GM19035 (cell line): ENCODE data around the gene MLX.
"Not testable (repeated sequence)": the region's sequence is repeated elsewhere in the genome, so short reads cannot be mapped to it uniquely, and the experiment has no call there.

Experiments used
- ATAC-seq: cut with Tn5 transposase; IDR thresholded peaks from one replicate; pipeline ENCODE4 v1.9.1; 2021; ENCODE audit not compliant: unreplicated experiment

Gene MLX

GRCh38 chr17:42536048-42536371 is 30.9 kb upstream of the MLX start, which contains the start of gene NAGLU:
Gene NAGLU, plus strand, starts transcription at chr17:42536241. Its CDS starts 32 bp downstream, at chr17:42536273.
- ATAC-seq, result peak; percentile 84

GRCh38 chr17:42536372-42537155 is 30.3 kb upstream of the MLX start:
- peak; percentile 60 for ATAC-seq

GRCh38 chr17:42537156-42537805 is 29.6 kb upstream of the MLX start:
- ATAC-seq, result no peak

- ATAC-seq, result no peak
Observed at GRCh38 chr17:42537826-42538451, 29.0 kb upstream of the MLX start.

GRCh38 chr17:42538482-42538881 is 28.4 kb upstream of the MLX start:
- ATAC-seq, result no peak

- ATAC-seq, result not testable (repeated sequence)
Observed at GRCh38 chr17:42540558-42540957, 26.3 kb upstream of the MLX start.

GRCh38 chr17:42541041-42541833 is 25.7 kb upstream of the MLX start:
- no peak for ATAC-seq

- ATAC-seq, result no peak
Observed at GRCh38 chr17:42543190-42544079, 23.5 kb upstream of the MLX start.

- no peak for ATAC-seq
Observed at GRCh38 chr17:42544874-42545283, 22.0 kb upstream of the MLX start.

GRCh38 chr17:42545755-42546505 is 21.0 kb upstream of the MLX start:
- ATAC-seq, result not testable (repeated sequence)

GRCh38 chr17:42547001-42547461 is 19.9 kb upstream of the MLX start:
- ATAC-seq, result no peak

GRCh38 chr17:42547698-42548069 is 19.2 kb upstream of the MLX start:
- no peak for ATAC-seq

- peak; percentile 78 for ATAC-seq
Observed at GRCh38 chr17:42548070-42548837, 18.6 kb upstream of the MLX start.

GRCh38 chr17:42548993-42549755 is 17.7 kb upstream of the MLX start:
- no peak for ATAC-seq

GRCh38 chr17:42552736-42553135 is 14.2 kb upstream of the MLX start, which contains the start of gene HSD17B1:
Gene HSD17B1, plus strand, starts transcription at chr17:42552923. Its CDS starts 11 bp downstream, at chr17:42552934.
- not testable (repeated sequence) for ATAC-seq

- ATAC-seq, result no peak
Observed at GRCh38 chr17:42553161-42553818, 13.6 kb upstream of the MLX start.

- no peak for ATAC-seq
Observed at GRCh38 chr17:42553866-42554249, 13.0 kb upstream of the MLX start.
